Retinal pigment epithelial cell (primary cell): ENCODE measurements around the gene TSSK3.

ENCODE experiments used
- DNase-seq: peaks from one replicate; pipeline ENCODE4 v3.0.0-alpha.2; 2010; ENCODE audit warnings: low read depth
- H3K4me3 ChIP-seq: 2 replicates; pipeline ENCODE4 v1.5.1; 2011; ENCODE audit warnings: mild to moderate bottlenecking, low read length, control low read depth, moderate library complexity
- TF ChIP-seq, protein P1 (sequence below): conservative IDR thresholded peaks from 2 replicates; pipeline ENCODE4 v1.5.1; 2011; ENCODE audit warnings: low read depth, low read length, control low read depth, inconsistent platforms

The TSSK3 gene

DNA sequence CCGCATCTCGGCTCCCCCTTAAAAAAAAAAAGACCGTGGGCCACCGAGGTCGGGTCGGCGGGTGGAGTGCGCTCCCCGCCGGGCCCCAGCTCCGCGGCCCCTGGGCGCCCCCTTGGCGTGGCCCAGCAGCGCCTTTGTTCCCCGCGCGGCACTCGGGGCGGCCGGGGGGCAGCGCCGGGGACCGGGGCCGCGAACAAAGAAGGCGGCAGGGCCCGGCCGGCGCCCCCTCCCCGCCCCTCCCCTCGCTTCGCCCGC lies 26.9 kb upstream of the TSSK3 start:
- H3K4me3 ChIP-seq, result peak overlapping the region; percentile 84
- TF ChIP-seq, protein P1, sequence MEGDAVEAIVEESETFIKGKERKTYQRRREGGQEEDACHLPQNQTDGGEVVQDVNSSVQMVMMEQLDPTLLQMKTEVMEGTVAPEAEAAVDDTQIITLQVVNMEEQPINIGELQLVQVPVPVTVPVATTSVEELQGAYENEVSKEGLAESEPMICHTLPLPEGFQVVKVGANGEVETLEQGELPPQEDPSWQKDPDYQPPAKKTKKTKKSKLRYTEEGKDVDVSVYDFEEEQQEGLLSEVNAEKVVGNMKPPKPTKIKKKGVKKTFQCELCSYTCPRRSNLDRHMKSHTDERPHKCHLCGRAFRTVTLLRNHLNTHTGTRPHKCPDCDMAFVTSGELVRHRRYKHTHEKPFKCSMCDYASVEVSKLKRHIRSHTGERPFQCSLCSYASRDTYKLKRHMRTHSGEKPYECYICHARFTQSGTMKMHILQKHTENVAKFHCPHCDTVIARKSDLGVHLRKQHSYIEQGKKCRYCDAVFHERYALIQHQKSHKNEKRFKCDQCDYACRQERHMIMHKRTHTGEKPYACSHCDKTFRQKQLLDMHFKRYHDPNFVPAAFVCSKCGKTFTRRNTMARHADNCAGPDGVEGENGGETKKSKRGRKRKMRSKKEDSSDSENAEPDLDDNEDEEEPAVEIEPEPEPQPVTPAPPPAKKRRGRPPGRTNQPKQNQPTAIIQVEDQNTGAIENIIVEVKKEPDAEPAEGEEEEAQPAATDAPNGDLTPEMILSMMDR, result no peak
- no peak for DNase-seq

GRCh38 chr1:32335790-32336590 lies 26.3 kb upstream of the TSSK3 start, which contains the start of gene MARCKSL1:
Gene MARCKSL1 (minus strand): TSS chr1:32336233. CDS start chr1:32336033, 200 bp downstream.
- DNase-seq, result no peak

GRCh38 chr1:32336591-32336932 lies 25.8 kb upstream of the TSSK3 start:
- peak overlapping the region; percentile 32 for H3K4me3 ChIP-seq
- TF ChIP-seq, protein P1, result no peak
- DNase-seq, result no peak

More at GRCh38 chr1:32335790-32336590, 26.3 kb upstream of the TSSK3 start, which contains the start of gene MARCKSL1:
- peak within 1 kb of the TSS; percentile 84 for H3K4me3 ChIP-seq
- TF ChIP-seq, protein P1, result no peak

- TF ChIP-seq, protein P1, result no peak
- no peak overlapping the region for H3K4me3 ChIP-seq
- DNase-seq, result no peak
Observed at GRCh38 chr1:32336963-32337675, 25.2 kb upstream of the TSSK3 start.

DNA sequence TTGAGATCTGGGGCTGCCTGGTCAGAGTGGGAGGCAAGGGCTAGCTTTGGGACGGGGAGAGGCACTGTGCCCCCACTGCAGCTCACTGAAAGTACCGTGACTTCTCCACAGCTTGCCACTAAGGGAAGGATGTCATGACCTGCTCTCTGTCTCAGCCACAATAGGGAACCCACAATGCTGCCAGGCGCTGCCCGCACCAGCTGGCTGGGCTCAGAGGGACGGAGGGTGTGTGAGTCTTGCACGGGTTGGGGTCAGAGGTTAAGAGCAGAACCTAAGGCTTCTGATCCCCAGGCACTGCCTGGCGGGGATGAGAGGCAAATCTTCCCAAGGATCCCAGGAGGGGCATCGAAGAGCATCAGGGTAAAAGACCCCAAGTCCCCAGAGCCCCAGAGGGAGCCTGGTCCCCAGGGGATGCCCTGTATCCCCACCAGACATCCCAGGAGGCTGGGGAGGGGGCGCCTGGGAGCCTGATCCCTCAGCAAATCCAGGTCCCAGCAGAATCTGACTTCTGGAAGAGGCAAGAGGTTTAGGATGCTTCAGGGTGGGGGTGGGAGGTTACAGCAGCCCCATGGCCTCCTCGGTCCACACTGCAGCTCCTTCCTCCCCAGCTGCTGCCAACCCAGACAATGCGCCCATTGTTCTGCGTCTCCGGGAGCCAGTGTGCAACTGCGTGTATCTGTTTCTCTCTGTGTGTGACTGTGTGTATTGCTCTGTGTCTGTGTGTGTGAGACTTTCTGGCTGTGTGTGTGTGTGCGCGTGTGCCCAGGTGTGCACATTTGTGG lies 24.3 kb upstream of the TSSK3 start:
- DNase-seq, result no peak
- TF ChIP-seq, protein P1, result no peak
- no peak overlapping the region for H3K4me3 ChIP-seq

DNA sequence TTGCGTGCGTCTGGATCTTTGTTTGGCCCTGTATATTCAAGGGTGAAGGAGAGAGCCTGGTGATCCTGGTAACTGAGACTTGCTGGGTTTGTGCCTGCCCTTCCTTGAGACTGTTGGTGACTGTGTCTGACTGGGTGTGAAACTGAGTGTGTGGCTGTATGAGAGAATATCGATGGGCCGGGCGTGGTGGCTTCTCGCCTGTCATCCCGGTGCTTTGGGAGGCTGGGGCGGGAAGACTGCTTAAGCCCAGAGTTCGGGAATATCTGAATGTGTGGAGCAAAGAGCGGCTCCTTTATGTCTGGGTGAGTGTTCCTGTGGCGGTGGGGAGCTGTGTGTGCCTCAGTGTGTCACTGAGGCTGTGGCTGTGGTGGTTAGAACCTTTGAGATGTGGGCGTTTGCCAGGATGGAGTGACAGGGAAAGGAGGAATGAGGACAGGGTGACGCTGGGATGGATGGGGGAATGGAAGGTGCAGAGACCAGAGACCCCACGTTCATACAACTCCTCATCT lies 23.6 kb upstream of the TSSK3 start:
- TF ChIP-seq, protein P1, result no peak
- no peak overlapping the region for H3K4me3 ChIP-seq
- no peak for DNase-seq
